HG03565 (cell line): Measurements from ENCODE around the gene ARHGAP10.
"Not testable (repeated sequence)": the region's sequence is repeated elsewhere in the genome, so short reads cannot be mapped to it uniquely, and the experiment has no call there.

ENCODE experiments used
- ATAC-seq: cut with Tn5 transposase; IDR thresholded peaks from one replicate; pipeline ENCODE4 v1.9.1; 2021; ENCODE audit warnings: mild to moderate bottlenecking, moderate library complexity; ENCODE audit not compliant: unreplicated experiment

ARHGAP10 gene

GRCh38 chr4:147791865-147792264 lies 60.0 kb downstream of the ARHGAP10 start:
- ATAC-seq: no peak

- peak; percentile 50 for ATAC-seq
Measured at GRCh38 chr4:147793569-147794313, 61.9 kb downstream of the ARHGAP10 start.

- ATAC-seq: no peak
Measured at GRCh38 chr4:147794314-147794680, 62.4 kb downstream of the ARHGAP10 start.

GRCh38 chr4:147794787-147795413 lies 63.0 kb downstream of the ARHGAP10 start:
- peak; percentile 69 for ATAC-seq

GRCh38 chr4:147799057-147799456 lies 67.2 kb downstream of the ARHGAP10 start:
- ATAC-seq: not testable (repeated sequence)

- ATAC-seq: peak; percentile 97
Measured at GRCh38 chr4:147799986-147800555, 68.2 kb downstream of the ARHGAP10 start.

- no peak for ATAC-seq
Measured at GRCh38 chr4:147801820-147802219, 69.9 kb downstream of the ARHGAP10 start.

GRCh38 chr4:147802346-147802745 lies 70.5 kb downstream of the ARHGAP10 start:
- ATAC-seq: no peak

GRCh38 chr4:147805946-147806345 lies 74.1 kb downstream of the ARHGAP10 start:
- ATAC-seq: no peak

GRCh38 chr4:147808447-147808846 lies 76.6 kb downstream of the ARHGAP10 start:
- ATAC-seq: no peak

GRCh38 chr4:147809211-147809610 lies 77.3 kb downstream of the ARHGAP10 start:
- no peak for ATAC-seq

GRCh38 chr4:147811878-147812277 lies 80.0 kb downstream of the ARHGAP10 start:
- no peak for ATAC-seq

GRCh38 chr4:147813109-147813773 lies 81.4 kb downstream of the ARHGAP10 start:
- ATAC-seq: no peak

GRCh38 chr4:147813973-147814372 lies 82.1 kb downstream of the ARHGAP10 start:
- ATAC-seq: no peak

- no peak for ATAC-seq
Measured at GRCh38 chr4:147814376-147814775, 82.5 kb downstream of the ARHGAP10 start.

- ATAC-seq: no peak
Measured at GRCh38 chr4:147815741-147816140, 83.9 kb downstream of the ARHGAP10 start.

- ATAC-seq: no peak
Measured at GRCh38 chr4:147816382-147817254, 84.7 kb downstream of the ARHGAP10 start.

- no peak for ATAC-seq
Measured at GRCh38 chr4:147820975-147821374, 89.1 kb downstream of the ARHGAP10 start.

GRCh38 chr4:147821555-147821954 lies 89.7 kb downstream of the ARHGAP10 start:
- peak; percentile 62 for ATAC-seq

GRCh38 chr4:147822128-147822527 lies 90.2 kb downstream of the ARHGAP10 start:
- no peak for ATAC-seq

GRCh38 chr4:147823130-147823529 lies 91.2 kb downstream of the ARHGAP10 start:
- ATAC-seq: no peak
